ENCODE results near the gene AP1S2.

AP1S2 gene

GRCh38 chrX:15813416-15813815 is 41.2 kb downstream of the AP1S2 start:
- in situ Hi-C loops (cut with MboI; ENCODE audit: low sequenced_read_pairs), result no loop called here

- in situ Hi-C loops (cut with MboI; ENCODE audit: low sequenced_read_pairs), result no loop called here
Observed at GRCh38 chrX:15812192-15812938, 42.2 kb downstream of the AP1S2 start.

GRCh38 chrX:15808254-15808653 is 46.4 kb downstream of the AP1S2 start:
- in situ Hi-C loops (cut with MboI; ENCODE audit: low sequenced_read_pairs), result no loop called here

- in situ Hi-C loops (cut with MboI; ENCODE audit: low sequenced_read_pairs), result no loop called here
Observed at GRCh38 chrX:15804563-15804962, 50.0 kb downstream of the AP1S2 start.

GRCh38 chrX:15797707-15798106 is 56.9 kb downstream of the AP1S2 start:
- in situ Hi-C loops (cut with MboI; ENCODE audit: low sequenced_read_pairs), result no loop called here

GRCh38 chrX:15790769-15791290 is 63.8 kb downstream of the AP1S2 start:
- in situ Hi-C loops (cut with MboI; ENCODE audit: low sequenced_read_pairs), result no loop called here

- in situ Hi-C loops (cut with MboI; ENCODE audit: low sequenced_read_pairs), result no loop called here
Observed at GRCh38 chrX:15789979-15790768, 64.4 kb downstream of the AP1S2 start, which contains the start of gene ZRSR2. ZRSR2 (plus strand) TSS chrX:15790484; CDS start chrX:15790496, 12 bp downstream.

- in situ Hi-C loops (cut with MboI; ENCODE audit: low sequenced_read_pairs), result no loop called here
Observed at GRCh38 chrX:15786915-15787314, 67.7 kb downstream of the AP1S2 start.

- in situ Hi-C loops (cut with MboI; ENCODE audit: low sequenced_read_pairs), result no loop called here
Observed at GRCh38 chrX:15785176-15785750, 69.3 kb downstream of the AP1S2 start.

GRCh38 chrX:15781961-15782699 is 72.5 kb downstream of the AP1S2 start:
- in situ Hi-C loops (cut with MboI; ENCODE audit: low sequenced_read_pairs), result no loop called here

Measured in hTERT RPE-1 (cell line).